NT2/D1 (cell line): ENCODE data around the gene ZNF581.

Experiments used
- DNase-seq: peaks from one replicate; pipeline ENCODE4 v3.0.0-alpha.2; 2011; ENCODE audit warnings: low read depth, low spot score
- H3K27me3 ChIP-seq: 2 replicates; pipeline ENCODE4 v1.6.0; 2011; ENCODE audit warnings: mild to moderate bottlenecking; ENCODE audit not compliant: insufficient read length, insufficient read depth
- H3K36me3 ChIP-seq: 2 replicates; pipeline ENCODE4 v1.6.1; 2011; ENCODE audit warnings: mild to moderate bottlenecking, low read length, mixed read lengths; ENCODE audit not compliant: insufficient read depth, insufficient read length
- H3K4me1 ChIP-seq: 2 replicates; pipeline ENCODE4 v1.5.1; 2011; ENCODE audit not compliant: insufficient read depth, insufficient read length
- H3K4me3 ChIP-seq: 2 replicates; pipeline ENCODE4 v1.5.1; 2011; ENCODE audit warnings: low read depth; ENCODE audit not compliant: insufficient read length
- H3K9ac ChIP-seq: 2 replicates; pipeline ENCODE4 v1.6.0; 2011; ENCODE audit warnings: low read depth; ENCODE audit not compliant: insufficient read length
- H3K9me3 ChIP-seq: 2 replicates; pipeline ENCODE4 v1.5.1; 2011; ENCODE audit warnings: mild to moderate bottlenecking, low read length; ENCODE audit not compliant: insufficient read depth
- SUZ12 ChIP-seq: IDR thresholded peaks from 2 replicates; pipeline ENCODE4 v1.6.1; 2011; ENCODE audit not compliant: insufficient read length, insufficient read depth; ENCODE audit errors: extremely low read depth
- YY1 ChIP-seq: IDR thresholded peaks from 2 replicates; pipeline ENCODE4 v1.6.1; 2011; ENCODE audit not compliant: insufficient read length, insufficient read depth
- ZNF274 ChIP-seq: IDR thresholded peaks from 2 replicates; pipeline ENCODE4 v1.6.1; 2011; ENCODE audit warnings: mild to moderate bottlenecking, low read depth, low read length

Gene ZNF581

GRCh38 chr19:55643003-55643886 is at the start of gene ZNF581:
TSS of gene ZNF581 (plus strand) at chr19:55643649. CDS start at chr19:55644572, 923 bp downstream.
- no peaks in the 10 kb centered on the region for H3K9me3 ChIP-seq
- DNase-seq: no peak
- TF ChIP-seq SUZ12 (no peak), ZNF274 (no peak), YY1 (no peak)
- H3K4me1 ChIP-seq: peaks cover 14% of the 10 kb centered on the region
- H3K9ac ChIP-seq: peak within 1 kb of the TSS; percentile 94
- no peaks in the 10 kb centered on the region for H3K27me3 ChIP-seq
- H3K4me3 ChIP-seq: peak within 1 kb of the TSS; percentile 72
- peaks cover 25% of the 10 kb centered on the region for H3K36me3 ChIP-seq

GRCh38 chr19:55594996-55595545 is 48.4 kb upstream of the ZNF581 start:
- TF ChIP-seq YY1: no peak
- no peak for TF ChIP-seq ZNF274
- TF ChIP-seq SUZ12: no peak
- DNase-seq: no peak
- H3K4me1 ChIP-seq: peaks cover 1% of the 10 kb centered on the region
- peaks cover 47% of the 10 kb centered on the region for H3K36me3 ChIP-seq
- H3K9me3 ChIP-seq: no peaks in the 10 kb centered on the region
- H3K27me3 ChIP-seq: no peaks in the 10 kb centered on the region
- no peak overlapping the region for H3K9ac ChIP-seq
- H3K4me3 ChIP-seq: no peak overlapping the region

GRCh38 chr19:55596304-55596703 is 47.1 kb upstream of the ZNF581 start:
- Histone ChIP-seq H3K9me3 (no peaks in the 10 kb centered on the region), H3K36me3 (peaks cover 47% of the 10 kb centered on the region), H3K27me3 (no peaks in the 10 kb centered on the region), H3K4me1 (no peaks in the 10 kb centered on the region), H3K9ac (no peak overlapping the region), H3K4me3 (no peak overlapping the region)
- no peak for TF ChIP-seq YY1
- no peak for TF ChIP-seq SUZ12
- no peak for TF ChIP-seq ZNF274
- DNase-seq: no peak

GRCh38 chr19:55597501-55597921 is 45.9 kb upstream of the ZNF581 start:
- Histone ChIP-seq H3K27me3 (no peaks in the 10 kb centered on the region), H3K36me3 (peaks cover 40% of the 10 kb centered on the region), H3K4me3 (no peak overlapping the region), H3K9ac (no peak overlapping the region), H3K4me1 (no peaks in the 10 kb centered on the region), H3K9me3 (no peaks in the 10 kb centered on the region)
- no peak for DNase-seq
- TF ChIP-seq SUZ12 (no peak), YY1 (no peak), ZNF274 (no peak)

- Histone ChIP-seq H3K9me3 (no peaks in the 10 kb centered on the region), H3K4me3 (no peak overlapping the region), H3K36me3 (peaks cover 37% of the 10 kb centered on the region), H3K4me1 (no peaks in the 10 kb centered on the region), H3K27me3 (no peaks in the 10 kb centered on the region), H3K9ac (no peak overlapping the region)
- TF ChIP-seq SUZ12: no peak
- no peak for TF ChIP-seq ZNF274
- TF ChIP-seq YY1: no peak
- DNase-seq: no peak
These were observed 45.4 kb upstream of the ZNF581 start for GRCh38 chr19:55598034-55598433.

GRCh38 chr19:55598719-55599467 is 44.6 kb upstream of the ZNF581 start:
- Histone ChIP-seq H3K4me1 (no peaks in the 10 kb centered on the region), H3K9me3 (no peaks in the 10 kb centered on the region), H3K36me3 (peaks cover 31% of the 10 kb centered on the region), H3K9ac (peak overlapping the region; percentile 77), H3K27me3 (no peaks in the 10 kb centered on the region), H3K4me3 (peak overlapping the region; percentile 75)
- DNase-seq: peak; percentile 89
- TF ChIP-seq ZNF274 (no peak), YY1 (no peak), SUZ12 (no peak)

- Histone ChIP-seq H3K4me1 (no peaks in the 10 kb centered on the region), H3K9ac (peak within 1 kb of the TSS; percentile 97), H3K36me3 (peaks cover 30% of the 10 kb centered on the region), H3K4me3 (peak within 1 kb of the TSS; percentile 75), H3K9me3 (no peaks in the 10 kb centered on the region), H3K27me3 (no peaks in the 10 kb centered on the region)
- TF ChIP-seq YY1: no peak
- TF ChIP-seq ZNF274: no peak
- TF ChIP-seq SUZ12: no peak
- peak; percentile 96 for DNase-seq
These were observed 44.0 kb upstream of the ZNF581 start, which contains the start of gene FIZ1 for GRCh38 chr19:55599468-55599841. TSS of gene FIZ1 (minus strand) at chr19:55599517. CDS start at chr19:55597865, 1,652 bp downstream.
